PC-3 (cell line): Measurements from ENCODE around the gene CCDC83.

ENCODE experiments used
- CTCF ChIP-seq: fragments of 300-600 bp; sonication (generic); conservative IDR thresholded peaks from 2 replicates; pipeline ENCODE4 v1.5.1; 2017; ENCODE audit warnings: antibody characterized with exemption, low read depth, mild to moderate bottlenecking, low read length
- EZH2 ChIP-seq: fragments of 300-600 bp; sonication (generic); IDR thresholded peaks from one replicate; pipeline ENCODE4 v1.6.1; 2017; ENCODE audit warnings: antibody characterized with exemption, mild to moderate bottlenecking, low read length; ENCODE audit not compliant: unreplicated experiment

GRCh38 chr11:85950317-85951048 is 95.3 kb downstream of the CCDC83 start:
- TF ChIP-seq CTCF, result no peak
- TF ChIP-seq EZH2, result no peak
